HG02870 (cell line): Measurements from ENCODE around the gene OSBPL8.
"Not testable (repeated sequence)": the region's sequence is repeated elsewhere in the genome, so short reads cannot be mapped to it uniquely, and the experiment has no call there.

Experiments used
- ATAC-seq: cut with Tn5 transposase; IDR thresholded peaks from one replicate; pipeline ENCODE4 v1.9.1; 2021; ENCODE audit warnings: mild to moderate bottlenecking, moderate library complexity; ENCODE audit not compliant: unreplicated experiment

The OSBPL8 gene

GRCh38 chr12:76422543-76423438 lies 136.8 kb downstream of the OSBPL8 start:
- no peak for ATAC-seq

- ATAC-seq = no peak
Observed at GRCh38 chr12:76422154-76422542, 137.4 kb downstream of the OSBPL8 start.

DNA sequence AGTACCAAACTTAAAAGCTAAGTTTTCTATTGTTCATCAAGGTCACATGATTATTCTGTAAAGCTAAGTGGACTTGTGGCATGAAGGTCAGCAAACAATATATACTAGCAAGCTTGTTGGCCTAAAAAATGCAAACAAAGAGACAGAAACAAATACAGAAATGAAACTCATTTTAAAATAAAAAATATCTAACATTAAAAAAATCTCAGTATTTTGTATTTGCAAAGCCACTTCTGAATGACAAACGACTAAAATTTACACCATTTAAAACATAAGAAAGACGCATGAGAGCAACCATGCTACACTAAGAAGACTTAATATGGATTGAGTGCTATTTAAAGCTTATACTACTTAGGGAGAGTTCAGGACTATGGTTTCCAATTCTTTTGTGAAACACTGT lies 138.5 kb downstream of the OSBPL8 start:
- ATAC-seq = no peak

- no peak for ATAC-seq
Observed at GRCh38 chr12:76420222-76420621, 139.3 kb downstream of the OSBPL8 start.

DNA sequence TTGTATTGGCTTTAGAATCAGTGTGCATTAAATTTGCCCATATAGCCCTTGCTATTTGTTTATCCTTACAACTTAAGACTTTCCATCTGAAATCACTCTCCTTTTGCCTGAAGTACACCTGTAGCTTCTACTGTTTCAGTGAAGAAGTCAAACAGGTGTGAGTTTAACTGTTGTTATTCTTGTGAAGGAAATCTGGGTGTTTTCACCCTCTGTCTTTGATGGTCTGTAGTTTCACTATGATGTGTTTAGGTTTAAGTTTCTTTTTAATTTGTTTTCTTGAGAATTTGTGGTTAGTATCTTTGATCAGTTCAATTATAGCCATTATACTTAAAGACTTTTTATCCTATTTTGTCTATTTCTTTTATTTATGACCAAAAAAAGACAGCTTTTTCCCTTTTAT lies 142.5 kb downstream of the OSBPL8 start:
- no peak for ATAC-seq

- no peak for ATAC-seq
Observed at GRCh38 chr12:76413121-76413520, 146.4 kb downstream of the OSBPL8 start.

- no peak for ATAC-seq
Observed at GRCh38 chr12:76410781-76411180, 148.8 kb downstream of the OSBPL8 start.

DNA sequence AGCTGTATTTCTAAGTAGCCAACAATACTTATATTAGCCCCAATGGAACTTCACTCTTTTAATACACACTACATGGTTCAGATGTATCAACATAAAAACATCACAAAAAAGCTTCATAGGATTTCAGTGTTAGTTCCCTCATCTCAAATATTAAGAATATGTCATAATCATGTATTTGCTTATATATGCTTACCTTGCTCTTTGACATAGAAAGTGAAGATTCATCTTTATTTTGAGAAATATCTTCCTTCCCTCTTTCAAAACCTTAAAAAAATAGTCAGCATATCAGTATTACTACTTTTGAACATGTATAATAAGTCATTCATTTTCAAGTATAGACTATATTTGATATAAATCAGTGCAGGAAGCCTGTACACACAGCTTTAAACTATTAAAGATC lies 149.2 kb downstream of the OSBPL8 start:
- no peak for ATAC-seq

GRCh38 chr12:76409074-76409473 lies 150.5 kb downstream of the OSBPL8 start:
- no peak for ATAC-seq

DNA sequence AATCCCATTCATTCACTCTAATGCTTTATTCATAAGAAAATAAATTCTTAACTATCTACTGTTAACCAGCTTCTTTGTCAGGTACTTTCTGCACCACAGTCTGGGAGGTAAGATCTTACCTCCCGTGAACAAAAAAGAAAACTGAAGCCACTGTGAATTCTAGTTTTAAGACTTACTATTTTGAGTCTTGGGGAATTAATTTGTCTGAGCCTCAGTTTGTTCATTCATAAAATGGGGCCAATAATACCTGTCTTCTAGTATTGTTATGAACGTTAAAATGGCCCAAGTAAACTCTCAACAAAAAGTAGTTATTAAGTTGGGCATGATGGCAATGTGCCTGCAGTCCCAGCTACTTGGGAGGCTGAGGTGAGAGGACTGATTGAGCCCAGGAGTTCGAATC lies 151.9 kb downstream of the OSBPL8 start:
- no peak for ATAC-seq

DNA sequence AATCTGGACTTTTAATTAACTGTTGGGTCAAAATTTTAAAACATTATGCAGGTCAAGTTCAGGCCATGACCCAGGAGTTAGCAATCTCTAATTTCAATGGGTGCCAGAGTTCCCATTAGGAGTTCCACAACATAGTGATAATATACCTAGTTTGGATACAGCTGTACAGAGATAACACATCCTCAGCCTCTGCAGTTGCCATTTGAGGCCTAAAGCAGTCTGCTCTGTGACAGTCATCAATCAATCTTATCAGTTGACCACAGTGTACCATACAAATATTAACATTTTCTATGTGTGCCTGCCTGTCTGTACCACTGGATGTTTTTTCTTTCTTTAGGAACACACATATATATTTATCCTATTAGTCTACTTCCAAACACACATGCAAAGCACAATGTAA lies 157.3 kb downstream of the OSBPL8 start:
- ATAC-seq = no peak

GRCh38 chr12:76400136-76400535 lies 159.4 kb downstream of the OSBPL8 start:
- no peak for ATAC-seq

- no peak for ATAC-seq
Observed at GRCh38 chr12:76399040-76399439, 160.5 kb downstream of the OSBPL8 start.

DNA sequence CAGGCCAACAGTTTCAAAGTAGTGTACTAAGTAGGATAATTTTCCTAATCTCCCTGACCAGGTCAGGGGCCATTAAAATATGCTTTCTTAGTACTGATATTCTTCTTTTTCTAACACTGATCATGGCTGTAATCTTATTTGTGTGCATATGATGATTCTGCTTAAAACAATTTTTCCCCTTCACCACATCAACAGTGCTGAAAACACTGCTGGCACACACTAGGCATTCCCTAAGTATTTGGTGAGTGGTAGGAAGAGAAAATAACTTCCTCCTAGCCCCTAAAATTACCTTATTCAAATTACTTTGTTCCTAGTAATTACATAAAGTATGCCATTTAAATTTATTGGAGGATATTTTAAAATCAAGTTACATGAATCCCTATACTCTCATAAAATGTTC lies 161.5 kb downstream of the OSBPL8 start:
- no peak for ATAC-seq

DNA sequence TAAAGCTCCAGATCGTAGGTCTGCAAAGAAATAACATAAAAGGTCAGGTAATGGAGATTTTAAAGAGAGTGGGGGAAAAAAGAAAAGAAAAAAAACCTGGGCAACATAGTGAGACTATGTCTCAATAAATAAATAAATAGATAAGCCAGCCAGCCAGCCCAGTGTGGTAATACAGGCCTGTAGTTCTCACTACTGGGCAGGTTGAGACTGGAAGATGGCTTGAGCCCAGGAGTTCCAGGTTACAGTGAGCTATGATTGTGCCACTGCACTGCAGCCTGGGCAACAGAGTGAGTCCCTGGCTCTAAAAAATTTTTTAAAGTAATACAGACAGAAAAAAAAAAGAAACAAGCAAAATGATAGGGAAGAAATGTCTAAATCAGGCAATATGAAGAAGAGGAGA lies 168.1 kb downstream of the OSBPL8 start:
- no peak for ATAC-seq

GRCh38 chr12:76387614-76388013 lies 172.0 kb downstream of the OSBPL8 start:
- no peak for ATAC-seq

- ATAC-seq = no peak
Observed at GRCh38 chr12:76384560-76384959, 175.0 kb downstream of the OSBPL8 start.

- ATAC-seq = no peak
Observed at GRCh38 chr12:76383988-76384387, 175.6 kb downstream of the OSBPL8 start.

GRCh38 chr12:76379261-76379660 lies 180.3 kb downstream of the OSBPL8 start:
- no peak for ATAC-seq

DNA sequence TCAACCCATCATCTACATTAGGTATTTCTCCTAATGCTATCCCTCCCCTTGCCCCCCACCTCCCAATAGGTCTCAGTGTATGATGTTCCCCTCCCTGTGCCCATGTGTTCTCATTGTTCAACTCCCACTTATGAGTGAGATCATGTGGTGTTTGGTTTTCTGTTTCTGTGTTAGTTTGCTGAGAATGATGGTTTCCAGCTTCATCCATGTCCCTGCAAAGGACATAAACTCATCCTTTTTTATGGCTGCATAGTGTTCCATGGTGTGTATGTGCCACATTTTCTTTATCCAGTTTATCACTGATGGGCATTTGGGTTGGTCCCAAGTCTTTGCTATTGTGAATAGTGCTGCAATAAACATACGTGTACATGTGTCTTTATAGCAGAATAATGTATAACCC lies 182.7 kb downstream of the OSBPL8 start:
- ATAC-seq = not testable (repeated sequence)

GRCh38 chr12:76375939-76376338 lies 183.6 kb downstream of the OSBPL8 start:
- no peak for ATAC-seq

DNA sequence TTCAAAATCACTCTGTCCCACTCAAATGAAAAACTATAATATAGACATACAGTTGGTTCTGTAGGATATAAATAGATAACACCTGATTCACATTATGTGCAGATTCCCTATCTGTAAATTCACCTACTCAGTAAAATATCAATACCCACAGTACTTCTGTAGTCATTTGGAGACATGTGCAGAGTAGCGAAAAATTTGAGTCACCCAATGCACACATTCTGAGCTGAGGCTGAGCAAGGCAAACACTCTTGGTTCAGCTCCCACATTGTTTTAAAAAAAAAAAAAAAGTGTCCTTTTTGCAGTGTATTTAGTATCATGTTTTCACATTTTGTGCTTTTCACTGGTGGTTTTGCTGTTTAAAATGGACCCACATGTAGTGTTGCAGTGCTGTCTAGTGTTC lies 184.1 kb downstream of the OSBPL8 start:
- ATAC-seq = no peak
